Epithelial cell of prostate (primary cell): Measurements from ENCODE around the gene SLC16A8.

Experiments used
- DNase-seq: peaks from one replicate; pipeline ENCODE4 v3.0.0-alpha.2; 2011; ENCODE audit warnings: low read depth, low spot score
- H3K27ac ChIP-seq: fragments of 450-650 bp; 2 replicates; pipeline ENCODE4 v1.5.1; 2017; ENCODE audit warnings: mild to moderate bottlenecking

The SLC16A8 gene

DNA sequence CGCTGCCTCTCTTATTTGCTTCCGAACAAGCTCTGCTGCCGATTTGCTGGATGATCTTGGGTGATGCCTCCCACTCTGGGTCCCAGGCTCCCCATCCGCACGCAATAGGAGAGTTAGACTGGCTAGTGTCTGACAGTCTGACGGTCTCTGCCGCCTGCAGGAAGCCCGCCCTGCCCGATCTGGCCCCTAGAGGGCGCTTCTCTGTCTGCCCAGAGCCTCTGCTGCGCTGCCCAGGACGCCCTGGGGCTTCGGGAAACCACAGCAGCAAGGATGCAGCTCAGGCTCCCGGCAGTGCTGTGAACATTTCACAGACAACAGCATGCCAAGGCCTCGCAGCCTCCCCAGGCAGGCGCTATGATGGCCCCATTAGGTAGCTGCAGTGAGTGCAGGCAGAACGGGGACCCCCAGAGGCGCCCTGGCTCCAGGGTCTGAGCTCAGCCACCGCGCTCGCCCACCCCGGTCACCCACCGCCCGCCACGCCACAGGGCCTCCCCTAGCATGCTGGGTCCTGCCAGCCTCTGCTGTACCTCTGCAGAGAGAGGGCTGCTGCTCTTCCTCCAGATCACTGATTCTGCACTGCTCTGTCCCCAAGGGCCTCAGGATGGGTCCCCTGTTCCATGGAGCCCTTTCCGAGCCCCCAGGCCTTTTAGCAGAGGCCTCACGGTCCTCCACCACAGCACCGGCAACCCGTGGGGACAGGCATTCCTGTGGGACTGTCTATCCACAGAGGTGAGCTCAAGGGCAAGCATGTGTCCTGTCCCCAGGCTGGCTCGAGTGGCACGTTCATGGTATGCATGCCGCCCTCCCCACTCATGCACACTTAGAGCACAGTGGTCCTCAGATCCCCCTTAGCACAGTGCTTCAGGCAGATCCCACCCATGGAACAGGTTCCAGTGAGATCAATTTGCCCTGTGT lies 30.8 kb upstream of the SLC16A8 start:
- no peak overlapping the region for H3K27ac ChIP-seq
- peak; percentile 16 for DNase-seq

DNA sequence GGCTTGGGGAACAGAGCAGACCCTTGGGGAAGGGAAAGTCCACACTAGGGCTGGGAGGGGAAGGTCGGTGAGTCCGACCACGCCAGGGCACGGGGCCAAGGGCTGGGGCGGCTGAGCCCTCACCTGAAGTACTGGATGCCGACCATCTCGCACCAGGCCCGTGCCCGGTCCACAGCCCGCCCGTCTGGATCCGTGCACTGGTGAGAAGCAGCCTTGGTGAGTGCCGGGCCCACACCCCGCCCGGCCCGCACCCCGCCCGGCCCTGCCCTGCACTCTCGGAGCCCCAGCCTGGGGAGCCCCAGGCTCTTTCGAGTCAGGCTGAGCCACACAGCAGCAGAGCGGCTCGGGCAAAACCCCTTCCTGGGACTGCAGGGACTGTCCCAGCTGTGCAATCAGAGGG lies 28.4 kb upstream of the SLC16A8 start:
- no peak overlapping the region for H3K27ac ChIP-seq
- no peak for DNase-seq

DNA sequence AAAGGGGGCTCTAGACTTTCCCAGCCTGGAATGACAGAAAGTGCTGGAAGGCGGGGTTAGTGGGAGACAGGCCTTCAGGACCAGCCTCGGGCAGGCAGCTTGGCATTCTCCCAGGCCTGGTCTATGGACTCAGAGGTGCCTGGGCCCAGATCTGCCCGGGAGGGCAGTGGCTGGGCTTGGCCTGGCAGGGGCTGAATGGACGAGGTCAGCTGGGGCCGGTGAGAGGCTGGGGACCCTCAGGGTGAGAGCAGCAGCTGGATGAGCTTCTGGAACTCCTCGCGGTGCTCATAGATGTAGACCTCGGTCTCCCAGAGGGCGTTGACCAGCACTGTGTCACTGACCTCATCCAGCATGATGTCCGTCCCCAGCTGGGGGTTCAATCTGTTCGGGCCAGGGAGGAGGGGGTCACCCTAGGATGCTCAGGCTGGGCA lies 28.0 kb upstream of the SLC16A8 start:
- no peak overlapping the region for H3K27ac ChIP-seq
- DNase-seq: no peak

DNA sequence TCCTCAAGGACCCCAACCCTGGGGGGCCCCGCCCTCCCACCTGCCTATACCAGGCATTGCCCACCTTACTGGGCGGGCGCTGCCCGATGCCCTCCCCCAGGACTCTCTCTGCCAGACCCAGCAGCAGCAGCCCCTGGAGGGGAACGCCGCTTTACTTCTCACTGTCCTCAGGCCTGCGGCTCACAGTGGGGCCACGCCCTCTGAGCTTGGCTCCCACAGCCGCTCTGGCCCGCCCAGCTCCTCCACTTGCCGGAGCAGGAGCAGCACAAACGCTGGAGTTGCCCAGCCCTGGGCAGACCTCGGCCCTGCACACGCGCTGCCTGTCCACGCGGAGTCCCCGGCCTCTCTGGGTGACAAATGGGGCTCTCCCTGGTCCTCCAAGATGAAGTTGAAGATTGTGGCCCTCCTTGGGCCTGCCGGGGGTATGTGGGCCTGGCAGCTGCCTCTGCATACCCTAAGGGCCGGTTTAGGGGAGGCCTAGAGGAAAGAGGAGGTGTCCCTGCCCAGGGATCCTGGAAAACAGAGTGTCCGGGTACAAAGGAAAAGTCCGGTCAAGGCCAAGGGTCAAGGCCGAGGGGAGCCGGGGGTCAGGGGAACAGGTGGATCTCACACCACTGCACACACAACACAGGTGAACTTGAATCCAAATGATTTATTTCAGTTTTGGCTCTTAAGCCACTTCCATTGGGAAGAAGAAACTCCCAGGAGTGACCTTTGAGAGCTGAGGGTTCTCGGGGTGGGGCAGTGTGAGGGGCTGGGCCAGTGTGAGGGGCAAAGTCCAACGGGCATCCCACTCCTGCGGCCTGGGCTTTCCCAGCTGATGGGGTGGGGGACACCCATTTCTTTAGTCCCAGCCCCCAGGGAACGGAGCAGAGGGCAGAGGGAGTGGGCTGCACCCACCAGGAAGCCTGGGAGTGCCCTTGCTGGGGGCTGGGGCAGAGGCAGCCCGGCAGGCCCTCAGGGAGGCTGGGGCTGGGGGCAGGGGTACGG lies 27.2 kb upstream of the SLC16A8 start:
- H3K27ac ChIP-seq: no peak overlapping the region
- no peak for DNase-seq

DNA sequence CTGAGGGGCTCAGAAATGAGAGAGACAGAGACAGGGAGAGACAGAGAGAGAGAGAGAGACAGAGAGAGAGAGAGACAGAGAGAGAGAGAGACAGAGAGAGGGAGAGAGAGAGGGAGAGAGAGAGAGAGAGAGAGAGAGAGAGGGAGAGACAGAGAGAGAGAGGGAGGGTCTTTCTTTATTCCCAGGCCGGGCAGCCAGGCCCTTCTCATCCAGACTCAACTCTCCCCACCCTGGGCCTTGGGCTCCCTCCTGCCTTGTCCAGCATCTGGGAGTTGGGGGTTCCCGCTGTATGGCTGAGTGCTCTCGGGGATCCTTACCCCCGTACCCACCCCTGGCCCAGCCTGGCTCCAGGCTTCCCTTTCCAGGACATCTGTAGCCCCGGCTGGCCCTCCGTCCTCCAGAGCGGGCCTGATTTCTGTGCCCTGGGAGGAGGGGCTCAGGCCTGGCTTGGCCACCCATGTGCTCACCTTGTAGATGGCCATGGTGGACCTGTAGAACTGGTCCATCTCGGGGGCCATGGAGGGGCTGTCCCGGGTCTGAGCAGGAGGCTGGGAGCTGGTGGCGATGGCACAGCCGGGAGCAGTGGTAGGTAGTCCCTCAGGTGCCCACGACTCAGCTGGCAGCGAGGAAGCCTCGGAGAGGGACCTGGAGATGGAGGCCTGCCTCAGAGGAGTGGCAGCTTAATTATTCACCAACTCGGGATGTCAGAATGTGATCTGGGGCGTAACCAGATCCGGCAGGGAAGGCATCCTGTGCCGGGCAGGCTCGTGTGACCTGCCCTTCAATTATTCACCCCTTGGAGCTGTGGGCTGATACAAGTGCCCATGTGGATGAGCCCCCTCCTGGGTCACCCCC lies 26.3 kb upstream of the SLC16A8 start, which contains the start of gene BAIAP2L2:
Gene BAIAP2L2, minus strand, starts transcription at position 677 of the 855 bp plus-strand sequence. Its CDS starts 159 bp downstream, at position 518.
- H3K27ac ChIP-seq: no peak within 1 kb of the TSS
- no peak for DNase-seq

DNA sequence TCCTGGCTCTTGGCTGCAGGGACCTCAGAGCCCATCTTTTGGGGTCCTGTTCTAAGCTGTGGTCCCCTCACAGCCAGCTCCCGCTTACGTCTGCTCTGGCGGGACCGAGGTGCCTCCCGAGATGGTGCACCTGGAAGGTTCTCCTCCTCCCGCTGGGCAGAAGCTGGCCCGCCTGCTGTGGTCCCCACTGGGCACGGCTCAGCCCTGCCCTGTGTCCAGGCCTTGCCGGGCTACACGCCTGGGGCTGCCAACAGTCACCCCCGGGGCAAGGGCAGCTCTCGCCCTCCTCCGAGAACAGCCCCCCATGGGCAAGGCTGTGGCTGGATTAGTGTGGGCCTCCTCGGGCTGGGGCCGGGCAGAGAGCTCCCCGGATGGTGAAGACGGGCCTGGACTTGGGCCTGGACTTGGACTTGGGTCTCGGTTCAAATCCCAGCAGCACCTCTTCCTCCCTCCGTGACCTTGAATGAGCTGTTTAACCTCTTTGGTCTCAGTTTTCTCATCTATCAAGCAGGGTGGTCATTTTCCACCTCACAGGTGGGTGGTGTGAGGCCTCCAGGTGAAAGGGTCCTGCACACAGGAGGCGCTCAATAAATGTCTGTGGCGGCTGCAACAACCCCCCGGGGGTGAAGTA lies 25.5 kb upstream of the SLC16A8 start:
- H3K27ac ChIP-seq: no peak overlapping the region
- no peak for DNase-seq

DNA sequence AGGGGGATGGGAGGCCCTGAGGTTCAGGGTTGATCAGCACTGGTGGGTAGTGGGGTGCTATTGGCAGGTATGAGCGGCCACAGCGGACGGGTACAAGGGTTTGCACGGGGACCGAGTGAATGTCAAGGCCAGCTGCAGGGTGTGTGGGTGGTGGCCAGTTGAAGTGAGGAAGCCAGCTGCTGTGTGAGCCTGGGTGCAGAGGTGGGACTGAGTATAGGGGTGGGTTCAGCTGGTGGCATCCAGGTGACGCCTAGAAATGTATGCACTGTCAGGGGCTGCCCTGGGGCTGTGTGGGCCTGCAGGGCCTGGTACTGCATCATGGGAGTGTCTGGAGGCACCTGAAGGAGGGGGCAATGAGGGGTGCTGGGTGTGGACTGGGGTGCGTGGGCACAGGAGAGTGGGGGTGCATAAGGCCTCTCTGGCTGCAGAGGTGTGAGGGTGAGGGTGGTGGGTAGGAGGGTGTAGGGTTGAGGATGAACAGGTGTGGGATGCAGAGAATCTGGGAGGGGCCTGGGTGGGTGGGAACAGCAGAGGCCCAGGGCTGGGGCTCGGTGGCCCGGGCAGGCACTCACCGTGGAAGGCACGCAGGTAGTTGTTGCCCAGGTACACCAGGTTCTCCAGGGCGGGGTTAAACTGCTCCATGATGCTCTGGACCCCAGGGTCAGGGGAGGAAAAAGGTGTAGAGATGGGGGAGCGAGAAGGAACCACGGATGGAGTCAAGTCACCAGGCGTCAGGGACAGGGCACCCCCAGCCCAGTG lies 24.8 kb upstream of the SLC16A8 start:
- DNase-seq: no peak
- H3K27ac ChIP-seq: no peak overlapping the region

DNA sequence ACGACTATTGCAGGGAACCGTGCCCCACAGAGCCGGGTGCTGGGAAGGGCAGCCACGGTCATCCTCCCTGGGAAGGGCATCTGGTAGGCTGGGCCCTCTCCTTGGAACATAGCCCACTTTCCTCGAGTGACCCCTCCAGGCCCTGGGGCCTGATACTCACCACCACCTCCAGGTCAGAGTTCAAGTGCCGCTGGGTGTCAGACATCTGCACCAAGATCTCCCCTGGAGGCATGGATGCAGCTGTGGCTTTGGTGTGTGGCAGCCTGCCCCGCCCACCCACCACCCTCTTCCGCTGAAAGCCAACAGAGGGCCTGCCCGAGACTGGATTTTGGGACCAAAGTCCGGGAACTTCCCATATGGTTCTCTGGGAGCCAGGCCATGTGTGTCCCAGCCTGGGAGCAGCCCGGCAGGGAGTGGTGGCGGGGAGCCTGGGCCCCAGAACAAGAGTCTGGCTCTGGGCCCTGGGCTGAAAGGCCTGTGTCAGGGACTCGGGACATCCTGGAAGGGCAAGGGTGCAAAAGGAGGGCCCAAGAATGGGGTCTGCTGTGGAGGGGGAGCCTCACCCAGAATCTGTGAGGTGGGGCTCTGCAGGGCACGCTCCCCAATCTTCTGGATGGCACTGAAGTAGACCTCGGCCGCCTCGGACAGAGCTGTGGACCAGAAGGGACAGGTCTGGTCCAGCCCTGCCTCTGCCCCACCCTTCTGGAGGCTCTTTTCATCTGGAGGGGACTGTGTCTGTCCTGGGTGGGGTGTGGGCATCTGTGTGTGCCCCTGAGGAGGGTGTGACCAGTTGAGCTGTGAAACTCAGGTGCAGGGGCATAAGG lies 23.9 kb upstream of the SLC16A8 start:
- DNase-seq: no peak
- H3K27ac ChIP-seq: no peak overlapping the region

DNA sequence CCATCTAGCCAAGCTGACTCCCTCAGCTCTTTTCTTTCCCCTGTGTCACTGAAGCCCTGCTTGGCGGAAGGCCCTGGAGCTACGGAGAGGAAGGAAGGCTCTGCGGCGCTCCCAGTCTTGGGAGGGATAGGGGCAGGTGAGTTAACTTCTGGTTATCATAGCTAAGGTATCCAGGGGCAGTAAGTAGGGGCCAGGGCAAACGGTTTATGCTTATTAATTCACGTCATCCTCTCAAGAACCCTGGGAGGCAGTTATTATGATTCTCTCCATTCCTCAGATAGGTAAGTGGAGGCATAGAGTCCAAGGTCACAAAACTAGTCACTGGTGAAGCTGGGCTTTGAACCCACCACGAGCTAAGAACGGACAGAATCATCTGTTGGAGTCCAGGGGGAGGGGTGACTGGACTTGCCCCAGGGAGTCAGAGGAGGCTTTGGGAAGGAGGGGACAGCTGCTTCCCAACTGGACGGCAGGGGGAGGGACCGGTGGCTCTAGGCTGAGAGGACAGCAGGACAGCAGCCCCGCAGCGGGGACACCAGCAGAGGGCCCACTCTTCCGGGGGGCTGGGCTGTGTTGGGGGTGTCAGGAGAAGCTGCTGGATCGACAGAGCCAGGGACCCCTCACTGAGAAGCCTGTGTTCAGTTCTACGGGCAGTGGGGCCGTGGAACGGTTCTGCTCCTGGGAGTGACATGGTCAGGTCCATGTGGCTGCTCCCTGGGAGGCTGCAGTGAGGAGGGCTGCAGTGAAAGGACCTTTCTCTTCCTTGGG lies 23.0 kb upstream of the SLC16A8 start:
- no peak for DNase-seq
- no peak overlapping the region for H3K27ac ChIP-seq

DNA sequence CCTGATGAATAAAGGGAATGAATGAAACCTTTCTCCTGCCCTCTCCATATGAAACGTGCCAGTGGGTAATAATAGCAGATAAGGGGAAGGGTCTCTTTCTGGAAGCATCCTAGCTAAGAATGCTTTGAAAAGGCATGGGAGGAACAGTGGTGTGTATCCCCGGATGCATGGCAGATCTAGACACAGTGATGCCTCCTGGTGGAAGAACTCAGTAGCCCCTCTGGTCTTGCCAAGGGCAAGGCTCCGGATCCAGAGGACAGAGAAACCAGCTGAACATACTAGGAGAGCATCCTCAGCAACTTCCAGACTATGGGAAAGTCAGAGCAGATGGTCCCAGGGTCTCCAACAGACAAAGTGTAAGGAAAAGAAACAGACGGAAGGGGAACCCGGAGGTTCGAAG lies 20.1 kb upstream of the SLC16A8 start:
- no peak overlapping the region for H3K27ac ChIP-seq
- no peak for DNase-seq

DNA sequence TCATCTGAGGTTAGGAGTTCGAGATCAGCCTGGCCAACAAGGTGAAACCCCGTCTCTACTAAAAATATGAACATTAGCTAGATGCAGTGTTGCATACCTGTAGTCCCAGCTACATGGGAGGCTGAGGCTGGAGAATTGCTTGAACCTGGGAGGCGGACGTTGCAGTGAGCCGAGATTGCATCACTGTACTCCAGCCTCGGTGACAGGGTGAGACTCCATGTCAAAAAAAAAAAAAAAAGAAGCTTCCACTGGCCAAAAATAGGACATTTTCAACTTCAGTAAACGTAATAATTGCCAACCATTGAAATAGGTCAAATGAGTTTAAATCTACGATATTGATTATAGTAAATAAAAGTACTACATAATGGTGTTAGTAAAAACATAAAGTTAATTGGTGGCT lies 19.7 kb upstream of the SLC16A8 start:
- H3K27ac ChIP-seq: no peak overlapping the region
- DNase-seq: no peak

DNA sequence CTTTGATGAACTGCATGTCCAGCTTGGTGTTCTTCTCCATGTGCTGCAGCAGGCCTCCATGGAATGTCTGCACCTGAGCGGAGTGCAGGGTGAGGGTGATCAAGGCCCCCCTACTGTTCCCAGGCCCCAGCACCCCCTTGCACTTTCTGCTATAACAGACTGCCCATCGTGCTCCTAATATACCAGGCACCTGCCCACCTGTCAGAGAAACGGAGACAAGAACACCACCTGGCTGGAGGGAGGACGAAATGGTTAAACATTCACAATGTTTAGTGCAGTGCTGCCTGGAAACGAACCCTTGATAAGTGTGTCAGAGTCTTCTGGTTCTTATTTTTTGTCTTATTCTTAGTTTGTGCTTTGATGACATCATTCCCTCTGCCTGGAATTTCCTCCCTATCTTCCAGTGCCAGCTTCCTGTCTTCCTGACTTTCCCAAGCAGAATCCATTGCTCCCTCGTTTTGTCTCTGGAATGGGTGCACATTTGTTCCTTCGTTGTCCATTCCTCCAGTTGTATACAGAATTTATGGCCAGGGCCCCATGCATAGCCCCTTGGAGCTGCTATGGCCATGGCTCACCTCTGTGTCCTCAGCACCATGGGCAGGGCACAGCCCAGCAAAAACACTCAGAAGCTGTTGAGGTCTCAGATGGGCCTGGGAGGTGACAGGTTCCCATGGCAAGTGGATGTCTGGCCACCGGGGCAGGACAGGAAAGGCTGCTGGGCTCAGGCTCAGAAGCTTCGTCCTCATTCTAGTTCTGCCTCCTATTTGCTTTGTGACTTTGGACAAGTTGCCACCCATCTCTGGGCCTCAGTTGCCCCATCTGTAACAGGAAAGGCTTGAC lies 14.6 kb upstream of the SLC16A8 start:
- H3K27ac ChIP-seq: no peak overlapping the region
- DNase-seq: no peak

DNA sequence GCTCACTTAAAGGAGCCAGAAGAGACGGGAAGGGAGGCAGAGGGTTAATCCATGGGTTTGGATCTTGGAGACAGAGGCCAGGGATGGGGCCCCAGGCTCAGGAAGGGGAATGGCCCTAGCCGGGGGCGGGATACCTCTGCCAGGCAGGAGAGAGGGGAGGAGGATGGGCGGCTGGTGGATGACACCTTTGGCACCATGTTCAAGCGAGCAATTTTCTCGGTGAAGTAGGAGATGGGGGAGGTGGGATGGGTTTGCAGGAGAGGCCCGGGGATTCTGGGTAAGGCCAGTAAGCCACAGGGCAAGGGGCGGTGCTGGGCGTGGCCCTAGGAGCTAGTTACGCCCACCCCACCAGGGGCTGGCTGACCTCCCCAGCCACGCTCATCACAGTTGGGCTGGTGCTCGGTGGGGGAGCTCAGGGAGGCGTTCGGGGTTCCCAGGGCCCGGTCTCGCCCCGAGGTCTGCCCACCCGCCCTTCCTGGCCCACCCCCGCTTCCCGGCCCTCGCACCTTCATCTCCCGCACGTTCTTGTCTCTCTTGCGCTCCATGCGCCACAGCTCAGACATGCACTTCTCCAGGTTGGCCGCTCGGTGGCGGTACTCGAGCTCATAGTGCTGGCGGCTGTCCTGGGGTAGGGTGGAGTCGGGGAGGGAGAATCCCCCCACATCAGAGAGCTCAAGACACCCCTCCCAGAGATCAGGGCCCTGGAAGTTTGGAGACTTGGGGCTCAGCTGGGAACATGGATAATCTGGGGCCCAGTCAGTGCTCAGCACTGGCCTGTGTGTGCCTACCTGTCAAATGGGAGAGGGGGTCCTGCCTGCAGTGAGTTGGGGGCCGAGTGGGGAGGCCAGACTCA lies 13.8 kb upstream of the SLC16A8 start:
- no peak overlapping the region for H3K27ac ChIP-seq

DNA sequence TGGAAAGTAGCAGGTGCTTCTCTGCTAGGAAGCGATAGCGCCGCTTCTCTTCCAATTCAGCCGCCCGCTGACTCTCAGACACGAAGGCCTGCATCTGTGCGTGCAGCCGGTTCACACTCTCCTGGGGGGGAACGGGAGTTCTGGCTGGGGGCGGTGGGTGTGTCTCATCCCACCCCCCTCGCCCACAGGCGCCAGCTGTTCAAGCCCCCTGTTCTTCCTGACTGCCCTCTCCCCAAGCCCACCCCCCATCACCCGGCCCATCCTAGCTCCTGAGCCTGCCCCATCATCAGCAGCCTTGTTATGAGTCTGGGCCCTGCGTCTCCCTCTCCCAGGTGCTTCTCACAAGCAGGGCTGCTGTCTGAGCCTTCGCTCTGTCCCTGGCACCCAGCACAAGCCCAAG lies 13.1 kb upstream of the SLC16A8 start:
- no peak for DNase-seq
- no peak overlapping the region for H3K27ac ChIP-seq

More for the DNA sequence above, 13.8 kb upstream of the SLC16A8 start:
- DNase-seq: no peak

DNA sequence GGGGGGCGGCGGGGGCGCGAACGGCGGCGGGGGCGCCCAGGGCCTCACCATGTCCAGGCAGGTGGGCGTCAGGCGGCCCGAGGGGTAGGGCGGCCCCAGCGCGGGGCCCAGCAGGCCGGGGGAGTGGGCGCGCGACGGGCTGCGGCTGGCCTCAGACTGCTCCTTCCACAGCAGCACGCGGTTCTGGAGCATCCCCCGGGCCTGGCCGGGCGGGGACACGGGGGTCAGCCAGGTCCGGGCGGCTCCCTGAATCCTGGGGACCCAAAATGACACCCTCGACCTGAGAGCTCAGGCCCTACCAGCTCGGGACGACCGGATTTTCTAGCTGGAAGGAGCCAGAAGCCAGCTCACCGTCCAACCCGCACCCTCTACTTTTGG lies 5.5 kb upstream of the SLC16A8 start:
- H3K27ac ChIP-seq: no peak overlapping the region
- DNase-seq: no peak
